Stimulated activated CD8-positive, alpha-beta memory T cell treated with anti-CD3 and anti-CD28 coated beads, Interleukin-12 subunit alpha, Interleukin-12 subunit beta, amount 100 ng/mL, for 24 hours (primary cell): ENCODE results near the gene SH3D19.

Experiments
- DNase-seq: peaks from one replicate; pipeline ENCODE4 v3.0.0-alpha.2; 2020; ENCODE audit errors: extremely low read depth

The SH3D19 gene

GRCh38 chr4:151233600-151233999, 91.8 kb downstream of the SH3D19 start:
- DNase-seq, result no peak

- no peak for DNase-seq
Measured at GRCh38 chr4:151231915-151232595, 93.3 kb downstream of the SH3D19 start.

- no peak for DNase-seq
Measured at GRCh38 chr4:151228189-151229119, 97.0 kb downstream of the SH3D19 start.

- no peak for DNase-seq
Measured at GRCh38 chr4:151227731-151228130, 97.7 kb downstream of the SH3D19 start.

- no peak for DNase-seq
Measured at GRCh38 chr4:151227172-151227571, 98.2 kb downstream of the SH3D19 start.

- DNase-seq, result no peak
Measured at GRCh38 chr4:151226004-151226932, 99.1 kb downstream of the SH3D19 start.

GRCh38 chr4:151223465-151223864, 101.9 kb downstream of the SH3D19 start:
- DNase-seq, result no peak

- DNase-seq, result no peak
Measured at GRCh38 chr4:151219948-151220347, 105.5 kb downstream of the SH3D19 start.

GRCh38 chr4:151219091-151219490, 106.3 kb downstream of the SH3D19 start:
- no peak for DNase-seq

GRCh38 chr4:151218343-151218742, 107.1 kb downstream of the SH3D19 start:
- DNase-seq, result no peak

GRCh38 chr4:151217326-151217725, 108.1 kb downstream of the SH3D19 start:
- DNase-seq, result no peak

- no peak for DNase-seq
Measured at GRCh38 chr4:151215295-151215694, 110.1 kb downstream of the SH3D19 start.

GRCh38 chr4:151207868-151208267, 117.5 kb downstream of the SH3D19 start:
- no peak for DNase-seq

- no peak for DNase-seq
Measured at GRCh38 chr4:151207186-151207585, 118.2 kb downstream of the SH3D19 start.

GRCh38 chr4:151206241-151207005, 119.0 kb downstream of the SH3D19 start:
- DNase-seq, result no peak

GRCh38 chr4:151205722-151206121, 119.7 kb downstream of the SH3D19 start:
- no peak for DNase-seq

- DNase-seq, result no peak
Measured at GRCh38 chr4:151204925-151205524, 120.4 kb downstream of the SH3D19 start.

GRCh38 chr4:151202851-151203455, 122.5 kb downstream of the SH3D19 start:
- DNase-seq, result no peak

- DNase-seq, result no peak
Measured at GRCh38 chr4:151202381-151202780, 123.0 kb downstream of the SH3D19 start.
